ENCODE data around the gene RSAD2.
"Not testable (repeated sequence)": the region's sequence is repeated elsewhere in the genome, so short reads cannot be mapped to it uniquely, and the experiment has no call there.

The RSAD2 gene

DNA sequence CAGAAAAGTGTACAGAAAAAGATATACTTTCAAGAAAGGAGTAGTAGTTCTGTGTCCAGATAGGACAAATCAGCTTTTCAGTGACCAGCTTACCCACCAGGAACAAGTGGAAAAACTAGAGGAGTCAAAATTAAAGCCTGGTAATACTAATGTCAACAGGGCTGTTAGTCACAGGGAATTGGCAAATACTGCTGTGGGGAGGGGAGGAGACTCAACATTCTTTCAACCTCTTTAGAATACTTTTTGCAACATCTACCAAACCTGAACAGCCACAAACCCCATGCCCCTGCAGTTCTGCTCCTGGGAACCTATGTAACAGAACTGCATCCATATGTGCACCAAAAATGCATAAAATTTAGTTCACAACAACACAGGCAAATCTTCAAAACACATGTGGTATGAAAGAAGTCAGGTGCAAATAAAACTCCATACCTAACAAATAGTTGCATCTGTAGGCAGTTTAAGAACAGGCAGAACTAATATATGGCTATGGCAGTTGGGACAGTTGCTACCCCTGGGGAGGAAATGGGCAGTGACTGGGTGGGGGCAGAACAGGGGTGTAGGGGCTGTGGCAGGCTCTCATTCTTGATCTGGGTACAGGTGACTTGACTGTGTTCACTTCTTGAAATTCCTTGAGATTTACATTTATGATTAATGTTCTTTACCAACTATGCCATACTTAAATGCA, 21.6 kb upstream of the RSAD2 start:
- Histone ChIP-seq H3K9me3 (ENCODE audit: control insufficient read depth, insufficient read depth, low read depth, low read length) (no peaks in the 10 kb centered on the region), H3K4me3 (ENCODE audit: low read depth, low read length) (no peak overlapping the region), H3K27ac (ENCODE audit: extremely low read depth, low read depth, low read length) (no peak overlapping the region), H3K4me1 (ENCODE audit: control insufficient read depth, insufficient read depth, low read length) (no peaks in the 10 kb centered on the region), H3K36me3 (ENCODE audit: control insufficient read depth in 2 of 2, insufficient read depth in 1 of 2, low read length in 2 of 2) (peaks cover 0 to 5% of the 10 kb centered on the region in 2 experiments; a peak in 1 of 3 replicates)
- POLR2A ChIA-PET: no interaction called here
- TF ChIP-seq ZNF555 (tag by site-specific recombination; conservative IDR thresholded peaks at IDR 0.05) (no peak), ZNF404 (tag by site-specific recombination; IDR thresholded peaks at IDR 0.05) (no peak), WT1 (tag by site-specific recombination; IDR thresholded peaks at IDR 0.05) (no peak), KLF9 (tag by site-specific recombination; IDR thresholded peaks at IDR 0.05; ENCODE audit: low read depth) (no peak)
- CTCF ChIA-PET: no interaction called here

DNA sequence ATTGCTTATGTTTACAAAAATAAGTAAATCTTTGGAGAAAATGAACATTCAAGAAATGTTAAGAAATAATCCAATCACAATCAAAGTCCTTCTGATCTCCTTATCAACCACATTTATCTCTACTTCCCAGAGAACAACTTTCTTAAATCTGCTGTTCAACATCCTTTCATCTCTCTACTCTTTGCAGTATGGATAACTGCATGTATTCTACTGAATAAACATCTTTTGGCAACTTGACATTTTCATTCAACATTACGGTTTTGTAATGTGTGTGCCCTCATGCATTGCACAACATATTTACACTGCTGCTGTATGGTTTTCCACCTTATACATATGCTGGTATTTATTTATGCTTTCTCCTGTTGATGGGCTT, 21.0 kb upstream of the RSAD2 start:
- Histone ChIP-seq H3K9me3 (ENCODE audit: control insufficient read depth, insufficient read depth, low read depth, low read length) (no peaks in the 10 kb centered on the region), H3K4me1 (ENCODE audit: control insufficient read depth, insufficient read depth, low read length) (no peaks in the 10 kb centered on the region), H3K4me3 (ENCODE audit: low read depth, low read length) (no peak overlapping the region), H3K36me3 (ENCODE audit: control insufficient read depth in 2 of 2, insufficient read depth in 1 of 2, low read length in 2 of 2) (peaks cover 0 to 5% of the 10 kb centered on the region in 2 experiments; a peak in 1 of 3 replicates), H3K27ac (ENCODE audit: extremely low read depth, low read depth, low read length) (no peak overlapping the region)
- no peak for TF ChIP-seq ZNF610 (tag by site-specific recombination; IDR thresholded peaks at IDR 0.05; ENCODE audit: borderline replicate concordance)
- TF ChIP-seq, protein P1, sequence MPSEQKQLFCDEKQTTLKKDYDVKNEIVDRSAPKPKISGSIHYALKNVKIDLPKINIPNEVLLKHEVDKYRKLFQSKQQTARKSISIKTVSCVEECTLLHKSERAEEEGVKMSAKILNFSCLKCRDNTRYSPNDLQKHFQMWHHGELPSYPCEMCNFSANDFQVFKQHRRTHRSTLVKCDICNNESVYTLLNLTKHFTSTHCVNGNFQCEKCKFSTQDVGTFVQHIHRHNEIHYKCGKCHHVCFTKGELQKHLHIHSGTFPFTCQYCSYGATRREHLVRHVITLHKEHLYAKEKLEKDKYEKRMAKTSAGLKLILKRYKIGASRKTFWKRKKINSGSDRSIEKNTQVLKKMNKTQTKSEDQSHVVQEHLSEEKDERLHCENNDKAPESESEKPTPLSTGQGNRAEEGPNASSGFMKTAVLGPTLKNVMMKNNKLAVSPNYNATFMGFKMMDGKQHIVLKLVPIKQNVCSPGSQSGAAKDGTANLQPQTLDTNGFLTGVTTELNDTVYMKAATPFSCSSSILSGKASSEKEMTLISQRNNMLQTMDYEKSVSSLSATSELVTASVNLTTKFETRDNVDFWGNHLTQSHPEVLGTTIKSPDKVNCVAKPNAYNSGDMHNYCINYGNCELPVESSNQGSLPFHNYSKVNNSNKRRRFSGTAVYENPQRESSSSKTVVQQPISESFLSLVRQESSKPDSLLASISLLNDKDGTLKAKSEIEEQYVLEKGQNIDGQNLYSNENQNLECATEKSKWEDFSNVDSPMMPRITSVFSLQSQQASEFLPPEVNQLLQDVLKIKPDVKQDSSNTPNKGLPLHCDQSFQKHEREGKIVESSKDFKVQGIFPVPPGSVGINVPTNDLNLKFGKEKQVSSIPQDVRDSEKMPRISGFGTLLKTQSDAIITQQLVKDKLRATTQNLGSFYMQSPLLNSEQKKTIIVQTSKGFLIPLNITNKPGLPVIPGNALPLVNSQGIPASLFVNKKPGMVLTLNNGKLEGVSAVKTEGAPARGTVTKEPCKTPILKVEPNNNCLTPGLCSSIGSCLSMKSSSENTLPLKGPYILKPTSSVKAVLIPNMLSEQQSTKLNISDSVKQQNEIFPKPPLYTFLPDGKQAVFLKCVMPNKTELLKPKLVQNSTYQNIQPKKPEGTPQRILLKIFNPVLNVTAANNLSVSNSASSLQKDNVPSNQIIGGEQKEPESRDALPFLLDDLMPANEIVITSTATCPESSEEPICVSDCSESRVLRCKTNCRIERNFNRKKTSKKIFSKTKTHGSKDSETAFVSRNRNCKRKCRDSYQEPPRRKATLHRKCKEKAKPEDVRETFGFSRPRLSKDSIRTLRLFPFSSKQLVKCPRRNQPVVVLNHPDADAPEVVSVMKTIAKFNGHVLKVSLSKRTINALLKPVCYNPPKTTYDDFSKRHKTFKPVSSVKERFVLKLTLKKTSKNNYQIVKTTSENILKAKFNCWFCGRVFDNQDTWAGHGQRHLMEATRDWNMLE (tag by site-specific recombination; conservative IDR thresholded peaks at IDR 0.05; ENCODE audit: low read depth): no peak
- TF ChIP-seq ZNF16 (tag by site-specific recombination; IDR thresholded peaks at IDR 0.05; ENCODE audit: low read depth): no peak
- no peak for TF ChIP-seq ZBTB7A (tag by site-specific recombination; IDR thresholded peaks at IDR 0.05; ENCODE audit: low read depth)
- POLR2A ChIA-PET: no interaction called here
- CTCF ChIA-PET: no interaction called here

DNA sequence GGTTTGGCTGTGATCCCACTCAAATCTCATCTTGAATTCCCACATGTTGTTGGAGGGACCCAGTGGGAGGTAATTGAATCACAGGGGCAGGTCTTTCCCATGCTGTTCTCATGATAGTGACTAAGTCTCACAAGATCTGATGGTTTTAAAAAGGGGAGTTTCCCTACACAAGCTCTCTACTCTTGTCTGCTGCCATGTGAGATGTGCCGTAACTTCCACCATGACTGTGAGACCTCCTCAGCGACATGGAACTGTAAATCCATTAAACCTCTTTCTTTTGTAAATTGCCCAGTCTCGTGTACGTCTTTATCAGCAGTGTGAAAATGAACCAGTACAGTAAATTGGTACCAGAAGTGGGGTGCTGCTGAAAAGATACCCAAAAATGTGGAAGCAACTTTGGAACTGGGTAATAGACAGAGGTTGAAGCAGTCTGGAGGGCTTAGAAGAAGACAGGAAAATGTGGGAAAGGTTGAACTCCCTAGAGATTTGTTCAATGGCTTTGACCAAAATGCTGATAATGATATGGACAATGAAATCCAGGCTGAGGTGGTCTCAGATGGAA, 19.0 kb upstream of the RSAD2 start:
- H3K4me3 ChIP-seq (ENCODE audit: low read depth, low read length); H3K36me3 ChIP-seq (ENCODE audit: control insufficient read depth in 2 of 2, insufficient read depth in 1 of 2, low read length in 2 of 2); H3K4me1 ChIP-seq (ENCODE audit: control insufficient read depth, insufficient read depth, low read length); POLR2A ChIA-PET; H3K9me3 ChIP-seq (ENCODE audit: control insufficient read depth, insufficient read depth, low read depth, low read length); CTCF ChIA-PET; H3K27ac ChIP-seq (ENCODE audit: extremely low read depth, low read depth, low read length): not testable (repeated sequence)
- TF ChIP-seq ZNF707 (tag by site-specific recombination; IDR thresholded peaks at IDR 0.05): peak; percentile 60; the same call in 1 of the 2 replicates

DNA sequence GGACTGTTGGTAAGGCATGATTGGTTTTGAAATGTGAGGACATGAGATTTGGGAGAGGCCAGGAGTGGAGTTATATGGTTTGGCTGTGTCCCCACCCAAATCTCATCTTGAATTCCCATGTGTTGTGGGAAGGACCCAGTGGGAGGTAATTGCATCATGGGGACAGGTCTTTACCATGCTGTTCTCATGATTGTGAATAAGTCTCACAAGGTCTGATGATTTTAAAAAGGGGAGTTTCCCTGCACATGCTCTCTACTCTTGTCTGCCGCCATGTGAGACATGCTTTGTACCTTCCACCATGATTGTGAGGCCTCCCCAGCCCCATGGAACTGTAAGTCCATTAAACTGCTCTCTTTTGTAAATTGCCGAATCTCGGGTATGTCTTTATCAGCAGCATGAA, 17.3 kb upstream of the RSAD2 start:
- Histone ChIP-seq H3K9me3 (ENCODE audit: control insufficient read depth, insufficient read depth, low read depth, low read length) (no peaks in the 10 kb centered on the region), H3K4me1 (ENCODE audit: control insufficient read depth, insufficient read depth, low read length) (no peaks in the 10 kb centered on the region), H3K36me3 (ENCODE audit: control insufficient read depth in 2 of 2, insufficient read depth in 1 of 2, low read length in 2 of 2) (peaks cover 0 to 5% of the 10 kb centered on the region in 2 experiments; a peak in 1 of 3 replicates), H3K27ac (ENCODE audit: extremely low read depth, low read depth, low read length) (no peak overlapping the region), H3K4me3 (ENCODE audit: low read depth, low read length) (no peak overlapping the region)
- CTCF ChIA-PET: no interaction called here
- POLR2A ChIA-PET: no interaction called here
- TF ChIP-seq ZNF629 (tag by site-specific recombination; IDR thresholded peaks at IDR 0.05) (no peak), EGR2 (tag by site-specific recombination; IDR thresholded peaks at IDR 0.05; ENCODE audit: low read depth) (no peak), ZNF548 (tag by site-specific recombination; IDR thresholded peaks at IDR 0.05) (no peak), ZNF221 (tag by site-specific recombination; IDR thresholded peaks at IDR 0.05; ENCODE audit: borderline replicate concordance) (no peak), KLF8 (tag by site-specific recombination; IDR thresholded peaks at IDR 0.05) (no peak), ZBTB20 (tag by site-specific recombination; IDR thresholded peaks at IDR 0.05) (no peak), ZNF837 (tag by site-specific recombination; IDR thresholded peaks at IDR 0.05) (no peak), ZNF292 (tag by site-specific recombination; IDR thresholded peaks at IDR 0.05; ENCODE audit: borderline replicate concordance, low read depth) (no peak), ZNF76 (tag by site-specific recombination; IDR thresholded peaks at IDR 0.05; ENCODE audit: borderline replicate concordance, low read depth) (no peak)
- TF ChIP-seq, protein P2, sequence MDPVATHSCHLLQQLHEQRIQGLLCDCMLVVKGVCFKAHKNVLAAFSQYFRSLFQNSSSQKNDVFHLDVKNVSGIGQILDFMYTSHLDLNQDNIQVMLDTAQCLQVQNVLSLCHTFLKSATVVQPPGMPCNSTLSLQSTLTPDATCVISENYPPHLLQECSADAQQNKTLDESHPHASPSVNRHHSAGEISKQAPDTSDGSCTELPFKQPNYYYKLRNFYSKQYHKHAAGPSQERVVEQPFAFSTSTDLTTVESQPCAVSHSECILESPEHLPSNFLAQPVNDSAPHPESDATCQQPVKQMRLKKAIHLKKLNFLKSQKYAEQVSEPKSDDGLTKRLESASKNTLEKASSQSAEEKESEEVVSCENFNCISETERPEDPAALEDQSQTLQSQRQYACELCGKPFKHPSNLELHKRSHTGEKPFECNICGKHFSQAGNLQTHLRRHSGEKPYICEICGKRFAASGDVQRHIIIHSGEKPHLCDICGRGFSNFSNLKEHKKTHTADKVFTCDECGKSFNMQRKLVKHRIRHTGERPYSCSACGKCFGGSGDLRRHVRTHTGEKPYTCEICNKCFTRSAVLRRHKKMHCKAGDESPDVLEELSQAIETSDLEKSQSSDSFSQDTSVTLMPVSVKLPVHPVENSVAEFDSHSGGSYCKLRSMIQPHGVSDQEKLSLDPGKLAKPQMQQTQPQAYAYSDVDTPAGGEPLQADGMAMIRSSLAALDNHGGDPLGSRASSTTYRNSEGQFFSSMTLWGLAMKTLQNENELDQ (tag by site-specific recombination; IDR thresholded peaks at IDR 0.05; ENCODE audit: low read depth): no peak
